MM.1S (cell line): ENCODE data around the gene NUP188.

Source experiments
- DNase-seq: peaks from one replicate; pipeline ENCODE4 v3.0.0-alpha.2; 2015
- H2AFZ ChIP-seq: fragments of 300-600 bp; sonication (generic); 2 replicates; pipeline ENCODE4 v1.6.0; 2016; ENCODE audit warnings: antibody characterized with exemption, low read length
- H3F3A ChIP-seq: fragments of 300-600 bp; sonication (generic); 2 replicates; pipeline ENCODE4 v1.6.1; 2016; ENCODE audit warnings: mild to moderate bottlenecking, antibody characterized with exemption, low read length, moderate library complexity, mixed read lengths; ENCODE audit not compliant: insufficient read depth
- H3K27ac ChIP-seq: fragments of 300-600 bp; sonication (generic); 2 replicates; pipeline ENCODE4 v1.5.1; 2016; ENCODE audit warnings: mild to moderate bottlenecking, low read length
- H3K27me3 ChIP-seq: fragments of 300-600 bp; sonication (generic); replicated peaks from 2 replicates; pipeline ENCODE4 v1.6.0; 2016; ENCODE audit warnings: low read length; ENCODE audit not compliant: insufficient read depth
- H3K36me3 ChIP-seq: fragments of 300-600 bp; sonication (generic); replicated peaks from 2 replicates; pipeline ENCODE4 v1.6.1; 2016; ENCODE audit warnings: mild to moderate bottlenecking, low read length, mixed read lengths; ENCODE audit not compliant: insufficient read depth
- H3K4me1 ChIP-seq: fragments of 300-600 bp; sonication (generic); 2 replicates; pipeline ENCODE4 v1.6.1; 2016; ENCODE audit warnings: low read length, mixed read lengths
- H3K4me2 ChIP-seq: fragments of 300-600 bp; sonication (generic); 2 replicates; pipeline ENCODE4 v1.6.0; 2016; ENCODE audit warnings: low read depth, low read length
- H3K4me3 ChIP-seq: fragments of 300-600 bp; sonication (generic); 2 replicates; pipeline ENCODE4 v1.5.1; 2016; ENCODE audit warnings: low read length, mixed read lengths
- H3K79me2 ChIP-seq: fragments of 300-600 bp; sonication (generic); 2 replicates; pipeline ENCODE4 v1.6.1; 2016; ENCODE audit warnings: mixed run types, low read length, mixed read lengths
- H3K9ac ChIP-seq: fragments of 300-600 bp; sonication (generic); 2 replicates; pipeline ENCODE4 v1.6.1; 2016; ENCODE audit warnings: low read length, mixed read lengths
- H3K9me2 ChIP-seq: fragments of 300-600 bp; sonication (generic); replicated peaks from 2 replicates; pipeline ENCODE4 v1.6.1; 2016; ENCODE audit warnings: mild to moderate bottlenecking, low read length, mixed read lengths; ENCODE audit not compliant: insufficient read depth
- H3K9me3 ChIP-seq: fragments of 300-600 bp; sonication (generic); replicated peaks from 2 replicates; pipeline ENCODE4 v1.6.1; 2016; ENCODE audit warnings: mild to moderate bottlenecking, low read length, mixed read lengths; ENCODE audit not compliant: insufficient read depth
- H4K20me1 ChIP-seq: fragments of 300-600 bp; sonication (generic); 2 replicates; pipeline ENCODE4 v1.6.1; 2016; ENCODE audit warnings: mild to moderate bottlenecking, low read length, moderate library complexity, mixed read lengths; ENCODE audit not compliant: insufficient read depth
- EZH2 ChIP-seq: fragments of 300-600 bp; sonication (generic); optimal IDR thresholded peaks from 2 replicates; pipeline ENCODE3; 2017; ENCODE audit warnings: low read depth, mild to moderate bottlenecking, antibody characterized with exemption, low read length, mixed read lengths
- EZH2phosphoT487 ChIP-seq: fragments of 300-600 bp; sonication (generic); IDR thresholded peaks from 2 replicates; pipeline ENCODE4 v1.6.1; 2018; ENCODE audit warnings: antibody characterized with exemption, low read length
- TF ChIP-seq, protein P1 (sequence below): fragments of 300-600 bp; sonication (generic); IDR thresholded peaks from 2 replicates; pipeline ENCODE4 v1.5.1; 2016; ENCODE audit warnings: antibody characterized with exemption, low read length, mixed read lengths

The NUP188 gene

DNA sequence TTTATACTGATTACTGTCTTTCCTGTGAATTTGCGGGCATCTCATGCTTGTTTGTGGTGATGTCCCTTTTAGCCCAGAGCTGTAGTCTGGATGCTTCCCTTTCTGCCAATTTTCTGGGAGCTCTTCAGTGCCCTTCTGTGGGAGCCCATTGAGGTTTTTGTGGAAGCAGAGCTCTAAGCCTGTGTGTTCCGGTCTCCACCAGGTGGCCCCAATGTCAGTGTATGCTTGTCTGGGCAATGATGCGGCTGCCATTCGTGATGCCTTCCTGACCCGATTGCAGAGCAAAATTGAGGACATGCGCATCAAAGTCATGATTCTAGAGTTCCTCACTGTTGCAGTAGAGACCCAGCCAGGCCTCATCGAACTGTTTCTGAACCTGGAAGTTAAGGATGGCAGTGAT is 45.5 kb downstream of the NUP188 start:
- Histone ChIP-seq H3K9me2 (no peaks in the 10 kb centered on the region), H3K27ac (no peak overlapping the region), H3F3A (no peaks in the 10 kb centered on the region), H3K4me3 (no peak overlapping the region), H3K79me2 (no peaks in the 10 kb centered on the region), H2AFZ (no peak overlapping the region), H3K9me3 (no peaks in the 10 kb centered on the region), H3K9ac (no peak overlapping the region), H3K27me3 (no peaks in the 10 kb centered on the region), H3K36me3 (peaks cover 10% of the 10 kb centered on the region), H3K4me1 (no peaks in the 10 kb centered on the region), H3K4me2 (no peak overlapping the region), H4K20me1 (no peaks in the 10 kb centered on the region)
- no peak for TF ChIP-seq EZH2phosphoT487
- TF ChIP-seq, protein P1, sequence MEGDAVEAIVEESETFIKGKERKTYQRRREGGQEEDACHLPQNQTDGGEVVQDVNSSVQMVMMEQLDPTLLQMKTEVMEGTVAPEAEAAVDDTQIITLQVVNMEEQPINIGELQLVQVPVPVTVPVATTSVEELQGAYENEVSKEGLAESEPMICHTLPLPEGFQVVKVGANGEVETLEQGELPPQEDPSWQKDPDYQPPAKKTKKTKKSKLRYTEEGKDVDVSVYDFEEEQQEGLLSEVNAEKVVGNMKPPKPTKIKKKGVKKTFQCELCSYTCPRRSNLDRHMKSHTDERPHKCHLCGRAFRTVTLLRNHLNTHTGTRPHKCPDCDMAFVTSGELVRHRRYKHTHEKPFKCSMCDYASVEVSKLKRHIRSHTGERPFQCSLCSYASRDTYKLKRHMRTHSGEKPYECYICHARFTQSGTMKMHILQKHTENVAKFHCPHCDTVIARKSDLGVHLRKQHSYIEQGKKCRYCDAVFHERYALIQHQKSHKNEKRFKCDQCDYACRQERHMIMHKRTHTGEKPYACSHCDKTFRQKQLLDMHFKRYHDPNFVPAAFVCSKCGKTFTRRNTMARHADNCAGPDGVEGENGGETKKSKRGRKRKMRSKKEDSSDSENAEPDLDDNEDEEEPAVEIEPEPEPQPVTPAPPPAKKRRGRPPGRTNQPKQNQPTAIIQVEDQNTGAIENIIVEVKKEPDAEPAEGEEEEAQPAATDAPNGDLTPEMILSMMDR, result peak; percentile 25
- no peak for TF ChIP-seq EZH2
- DNase-seq, result no peak

DNA sequence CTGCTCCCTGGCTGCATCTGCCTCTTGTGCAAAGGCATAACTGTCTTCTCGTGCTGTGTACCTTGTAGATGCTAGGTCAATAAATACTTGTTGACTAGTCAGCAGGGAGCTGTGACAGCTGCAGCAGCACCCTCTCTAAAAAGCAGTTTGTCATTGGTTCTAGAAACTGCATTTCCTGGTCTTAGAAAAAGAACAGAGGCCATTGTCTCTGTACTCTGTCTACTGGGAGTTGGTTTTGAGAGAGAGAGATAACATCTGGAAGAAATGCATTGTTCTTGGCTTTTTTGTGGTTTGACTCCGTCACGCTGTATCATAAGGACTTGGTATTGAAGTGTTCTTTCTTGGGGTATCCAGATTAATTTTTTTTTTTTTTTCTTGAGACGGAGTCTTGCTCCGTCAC is 48.3 kb downstream of the NUP188 start:
- no peaks in the 10 kb centered on the region for H3K9me2 ChIP-seq
- H3K9ac ChIP-seq, result no peak overlapping the region
- H3K4me1 ChIP-seq, result no peaks in the 10 kb centered on the region
- TF ChIP-seq, protein P1, result no peak
- TF ChIP-seq EZH2 (no peak), EZH2phosphoT487 (no peak)
- no peak for DNase-seq
- no peak overlapping the region for H3K4me2 ChIP-seq
- no peak overlapping the region for H3K4me3 ChIP-seq
- H3F3A ChIP-seq, result no peaks in the 10 kb centered on the region
- H2AFZ ChIP-seq, result no peak overlapping the region
- no peaks in the 10 kb centered on the region for H3K9me3 ChIP-seq
- no peaks in the 10 kb centered on the region for H3K27me3 ChIP-seq
- H3K27ac ChIP-seq, result no peak overlapping the region
- H3K36me3 ChIP-seq, result peaks cover 18% of the 10 kb centered on the region
- no peaks in the 10 kb centered on the region for H4K20me1 ChIP-seq
- H3K79me2 ChIP-seq, result no peaks in the 10 kb centered on the region

DNA sequence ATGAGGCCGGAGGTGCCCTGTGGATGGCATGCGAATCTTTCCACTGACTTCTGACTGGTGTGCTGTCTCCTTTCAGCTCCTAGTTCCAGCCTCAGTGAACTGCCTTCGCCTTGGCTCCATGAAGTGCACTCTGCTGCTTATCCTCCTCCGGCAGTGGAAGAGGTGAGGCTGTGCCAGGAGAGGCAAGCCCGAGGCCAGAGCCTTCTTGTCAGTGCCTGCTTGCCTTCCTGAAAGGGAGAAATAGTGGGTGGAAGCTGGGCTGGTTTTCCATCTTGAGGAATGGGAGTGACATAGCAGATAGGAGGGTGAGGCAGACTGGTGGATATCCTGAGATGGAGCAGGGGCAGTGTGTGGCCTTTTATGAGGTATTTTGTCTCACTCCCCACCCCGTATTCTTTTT is 51.0 kb downstream of the NUP188 start:
- Histone ChIP-seq H2AFZ (no peak overlapping the region), H3K4me1 (no peaks in the 10 kb centered on the region), H3K27ac (no peak overlapping the region), H3F3A (0 out of 2 replicates have a peak, but pooled peaks cover 4% of the 10 kb centered on the region), H4K20me1 (no peaks in the 10 kb centered on the region), H3K9me2 (no peaks in the 10 kb centered on the region), H3K9ac (no peak overlapping the region), H3K79me2 (no peaks in the 10 kb centered on the region), H3K4me2 (no peak overlapping the region), H3K9me3 (no peaks in the 10 kb centered on the region), H3K27me3 (no peaks in the 10 kb centered on the region), H3K36me3 (peaks cover 18% of the 10 kb centered on the region), H3K4me3 (no peak overlapping the region)
- TF ChIP-seq, protein P1, result no peak
- TF ChIP-seq EZH2phosphoT487 (no peak), EZH2 (no peak)
- DNase-seq, result no peak
